PC-3 (cell line): ENCODE results near the gene GRPEL2. TPM values are rescaled to one million over a fixed set of nuclear protein-coding genes. Genes with fewer than 3 reads are reported as not detected.

Experiments used
- ATAC-seq: fragments of 200-7000 bp; cut with Tn5 transposase; 2 replicates; pipeline ENCODE4 v1.9.1; 2020; ENCODE audit warnings: mild to moderate bottlenecking, moderate library complexity
- BruUV-seq: library from RNA; stranded (reverse); fragments of 400-500 nt; replicated peaks from 2 replicates; lab custom pipeline; 2021; lab: Mats Ljungman, UMichigan
- CTCF ChIA-PET: fragments of 300-600 bp; sonication (Branson Sonifier 250); formaldehyde crosslinking; loops from one replicate; lab custom pipeline; 2022; ENCODE audit warnings: antibody characterized with exemption; lab: Charles Lee
- POLR2A ChIA-PET: fragments of 300-600 bp; sonication (Branson Sonifier 250); formaldehyde crosslinking; loops from one replicate; lab custom pipeline; 2022; ENCODE audit warnings: antibody characterized with exemption; ENCODE audit not compliant: unreplicated experiment; lab: Charles Lee
- DNase-seq: peaks from one replicate; pipeline ENCODE4 v3.0.0-alpha.2; 2015
- H2AFZ ChIP-seq: fragments of 300-600 bp; sonication (generic); 2 replicates; pipeline ENCODE4 v1.6.0; 2016; ENCODE audit warnings: antibody characterized with exemption, low read length
- H3F3A ChIP-seq: fragments of 300-600 bp; sonication (generic); one replicate; pipeline ENCODE4 v1.6.0; 2017; ENCODE audit warnings: antibody characterized with exemption, low read length, control low read depth, mild to moderate bottlenecking; ENCODE audit not compliant: unreplicated experiment
- H3K27ac ChIP-seq: fragments of 300-600 bp; sonication (generic); 2 replicates; pipeline ENCODE4 v1.5.1; 2016; ENCODE audit warnings: mild to moderate bottlenecking, low read length
- H3K27me3 ChIP-seq: fragments of 300-600 bp; sonication (generic); 2 replicates; pipeline ENCODE4 v1.6.1; 2016; ENCODE audit warnings: low read length, mixed read lengths
- H3K36me3 ChIP-seq: fragments of 300-600 bp; sonication (generic); 2 replicates; pipeline ENCODE4 v1.6.1; 2016; ENCODE audit warnings: low read depth, mixed run types, low read length, mixed read lengths
- H3K4me1 ChIP-seq: fragments of 300-600 bp; sonication (generic); 2 replicates; pipeline ENCODE4 v1.5.1; 2016; ENCODE audit warnings: low read length; ENCODE audit not compliant: insufficient read depth
- H3K4me2 ChIP-seq: fragments of 300-600 bp; sonication (generic); 2 replicates; pipeline ENCODE4 v1.6.0; 2016; ENCODE audit warnings: low read length
- H3K4me3 ChIP-seq: fragments of 300-600 bp; sonication (generic); 2 replicates; pipeline ENCODE4 v1.5.1; 2016; ENCODE audit warnings: mild to moderate bottlenecking, low read length, mixed read lengths
- H3K79me2 ChIP-seq: fragments of 300-600 bp; sonication (generic); 2 replicates; pipeline ENCODE4 v1.6.1; 2017; ENCODE audit warnings: low read length, mixed read lengths
- H3K9ac ChIP-seq: fragments of 300-600 bp; sonication (generic); 2 replicates; pipeline ENCODE4 v1.6.0; 2016; ENCODE audit warnings: mild to moderate bottlenecking, low read length
- H3K9me2 ChIP-seq: fragments of 300-600 bp; sonication (generic); replicated peaks from 2 replicates; pipeline ENCODE4 v1.6.1; 2016; ENCODE audit warnings: mixed run types, low read length, mixed read lengths
- H3K9me3 ChIP-seq: fragments of 300-600 bp; sonication (generic); 2 replicates; pipeline ENCODE4 v1.6.1; 2016; ENCODE audit warnings: low read length, mixed read lengths
- H4K20me1 ChIP-seq: fragments of 300-600 bp; sonication (generic); 2 replicates; pipeline ENCODE4 v1.6.1; 2016; ENCODE audit warnings: low read length, mixed read lengths
- CTCF ChIP-seq: fragments of 300-600 bp; sonication (generic); conservative IDR thresholded peaks from 2 replicates; pipeline ENCODE4 v1.5.1; 2017; ENCODE audit warnings: antibody characterized with exemption, low read depth, mild to moderate bottlenecking, low read length
- EZH2 ChIP-seq: fragments of 300-600 bp; sonication (generic); IDR thresholded peaks from one replicate; pipeline ENCODE4 v1.6.1; 2017; ENCODE audit warnings: antibody characterized with exemption, mild to moderate bottlenecking, low read length; ENCODE audit not compliant: unreplicated experiment
- EZH2phosphoT487 ChIP-seq: fragments of 300-600 bp; sonication (generic); IDR thresholded peaks from 2 replicates; pipeline ENCODE4 v1.6.1; 2018; ENCODE audit warnings: mild to moderate bottlenecking, antibody characterized with exemption, low read length, borderline replicate concordance
- intact Hi-C: fragments of 100-400 bp; cut with micrococcal nuclease; formaldehyde crosslinking; loops from 2 replicates; pipeline ENCODE4 v1.9.0; 2023
- total RNA-seq: library from RNA; depleted of rRNA; stranded (reverse); fragments of >200 nt; gene quantifications from 2 replicates; pipeline ENCODE4 v1.2.3, GENCODE V29; 2014

The GRPEL2 gene
- total RNA-seq, 1 experiment from 2014 or later, result 43.8 TPM

GRCh38 chr5:149374801-149375200, 29.5 kb downstream of the GRPEL2 start:
- no TSS peak for BruUV-seq
- Histone ChIP-seq H4K20me1 (no peaks in the 10 kb centered on the region), H3K4me1 (no peaks in the 10 kb centered on the region), H3K9me3 (no peaks in the 10 kb centered on the region), H3K27me3 (no peaks in the 10 kb centered on the region), H3K4me3 (no peak overlapping the region), H3F3A (no peaks in the 10 kb centered on the region), H3K9me2 (no peaks in the 10 kb centered on the region), H3K79me2 (no peaks in the 10 kb centered on the region), H3K9ac (no peak overlapping the region), H2AFZ (no peak overlapping the region), H3K27ac (no peak overlapping the region), H3K4me2 (no peak overlapping the region), H3K36me3 (no peaks in the 10 kb centered on the region)
- no peak for DNase-seq
- ChIA-PET POLR2A (no interaction called here), CTCF (interaction anchor here (0.7 to 1.1 kb wide), 2 partner anchors 60 to 64 kb away, joined by 3 read pairs; no protein-coding TSS in a partner anchor)
- no peak for TF ChIP-seq EZH2
- no peak for TF ChIP-seq CTCF
- TF ChIP-seq EZH2phosphoT487, result no peak
- ATAC-seq, result no peak
- intact Hi-C loops, result no loop called here

GRCh38 chr5:149375434-149375833, 30.1 kb downstream of the GRPEL2 start:
- H3K4me1 ChIP-seq, result no peaks in the 10 kb centered on the region
- intact Hi-C loops, result no loop called here
- no peak overlapping the region for H3K4me2 ChIP-seq
- no peaks in the 10 kb centered on the region for H3K27me3 ChIP-seq
- no peak overlapping the region for H2AFZ ChIP-seq
- no peaks in the 10 kb centered on the region for H3K9me3 ChIP-seq
- no TSS peak for BruUV-seq
- no peaks in the 10 kb centered on the region for H3K79me2 ChIP-seq
- H3K9me2 ChIP-seq, result no peaks in the 10 kb centered on the region
- H3K4me3 ChIP-seq, result no peak overlapping the region
- no peaks in the 10 kb centered on the region for H3K36me3 ChIP-seq
- no peaks in the 10 kb centered on the region for H4K20me1 ChIP-seq
- ChIA-PET CTCF (interaction anchor here (1.1 kb wide), 1 partner anchor 63 kb away, joined by 3 read pairs; no protein-coding TSS in a partner anchor), POLR2A (no interaction called here)
- ATAC-seq (no peak), DNase-seq (no peak)
- no peak overlapping the region for H3K27ac ChIP-seq
- TF ChIP-seq CTCF (no peak), EZH2phosphoT487 (no peak), EZH2 (no peak)
- no peak overlapping the region for H3K9ac ChIP-seq
- no peaks in the 10 kb centered on the region for H3F3A ChIP-seq

GRCh38 chr5:149376104-149376503, 30.8 kb downstream of the GRPEL2 start:
- no peak overlapping the region for H2AFZ ChIP-seq
- TF ChIP-seq EZH2phosphoT487 (no peak), EZH2 (no peak), CTCF (no peak)
- no peaks in the 10 kb centered on the region for H3K9me3 ChIP-seq
- H3K79me2 ChIP-seq, result no peaks in the 10 kb centered on the region
- H4K20me1 ChIP-seq, result no peaks in the 10 kb centered on the region
- POLR2A ChIA-PET, result no interaction called here
- no peak overlapping the region for H3K4me3 ChIP-seq
- H3K9me2 ChIP-seq, result no peaks in the 10 kb centered on the region
- no peak overlapping the region for H3K9ac ChIP-seq
- no peaks in the 10 kb centered on the region for H3F3A ChIP-seq
- CTCF ChIA-PET, result no interaction called here
- intact Hi-C loops, result no loop called here
- no peak overlapping the region for H3K27ac ChIP-seq
- ATAC-seq (no peak), DNase-seq (no peak)
- no peaks in the 10 kb centered on the region for H3K27me3 ChIP-seq
- no peaks in the 10 kb centered on the region for H3K36me3 ChIP-seq
- no peaks in the 10 kb centered on the region for H3K4me1 ChIP-seq
- no peak overlapping the region for H3K4me2 ChIP-seq
- no TSS peak for BruUV-seq
